IMR-90 (cell line): Measurements from ENCODE around the gene TET1. TPM values are rescaled to one million over a fixed set of nuclear protein-coding genes. Genes with fewer than 3 reads are reported as not detected.

ENCODE experiments used
- ATAC-seq: fragments of 200-7000 bp; cut with Tn5 transposase; 2 replicates; pipeline ENCODE4 v1.9.1; 2020; ENCODE audit warnings: low read depth, mild to moderate bottlenecking, moderate library complexity
- BruUV-seq: library from RNA; stranded (reverse); fragments of 400-500 nt; replicated peaks from 2 replicates; lab custom pipeline; 2021; lab: Mats Ljungman, UMichigan
- CTCF ChIA-PET: fragments of 300-600 bp; formaldehyde crosslinking; extraction: SDS; loops from one replicate; lab custom pipeline; 2021; ENCODE audit warnings: antibody characterized with exemption; lab: Yijun Ruan, JAX
- POLR2A ChIA-PET: fragments of 300-600 bp; sonication (Branson Sonifier 250); formaldehyde crosslinking; loops from one replicate; lab custom pipeline; 2022; ENCODE audit warnings: antibody characterized with exemption; ENCODE audit not compliant: unreplicated experiment; lab: Charles Lee
- DNase-seq: peaks from one replicate; pipeline ENCODE4 v3.0.0; 2013
- H2AFZ ChIP-seq: replicated peaks from 2 replicates; pipeline ENCODE3; 2013; ENCODE audit warnings: low read length, mild to moderate bottlenecking; ENCODE audit not compliant: poor library complexity
- H2AK5ac ChIP-seq: 2 replicates; pipeline ENCODE4 v1.6.1; 2013; ENCODE audit warnings: low read depth, low read length, inconsistent platforms
- H2AK9ac ChIP-seq: replicated peaks from 2 replicates; pipeline ENCODE3; 2013; ENCODE audit warnings: mild to moderate bottlenecking, low read depth, low read length, moderate library complexity; ENCODE audit not compliant: poor library complexity
- H2BK120ac ChIP-seq: 2 replicates; pipeline ENCODE4 v1.6.1; 2013; ENCODE audit warnings: low read depth, low read length, inconsistent platforms
- H2BK15ac ChIP-seq: 3 replicates; pipeline ENCODE4 v1.6.1; 2013; ENCODE audit warnings: low read depth, low read length, inconsistent platforms
- H2BK20ac ChIP-seq: 2 replicates; pipeline ENCODE4 v1.6.1; 2013; ENCODE audit warnings: low read depth, mild to moderate bottlenecking, inconsistent platforms, low read length, moderate library complexity
- H2BK5ac ChIP-seq: 2 replicates; pipeline ENCODE4 v1.6.1; 2013; ENCODE audit warnings: mild to moderate bottlenecking, low read depth, low read length, inconsistent platforms; ENCODE audit not compliant: poor library complexity, severe bottlenecking
- H3K14ac ChIP-seq: replicated peaks from 2 replicates; pipeline ENCODE4 v1.6.1; 2013; ENCODE audit warnings: low read depth, low read length, inconsistent platforms
- H3K18ac ChIP-seq: 2 replicates; pipeline ENCODE4 v1.6.1; 2013; ENCODE audit warnings: low read depth, low read length, control low read depth
- H3K23ac ChIP-seq: 2 replicates; pipeline ENCODE4 v1.6.1; 2013; ENCODE audit warnings: low read depth, low read length, inconsistent platforms
- H3K27ac ChIP-seq: 2 replicates; pipeline ENCODE4 v1.5.1; 2013; ENCODE audit warnings: mild to moderate bottlenecking, control low read depth, low read length; ENCODE audit not compliant: insufficient read depth
- H3K27me3 ChIP-seq: 2 replicates; pipeline ENCODE4 v1.6.1; 2013; ENCODE audit warnings: low read length; ENCODE audit not compliant: control insufficient read depth, insufficient read depth
- H3K36me3 ChIP-seq: 2 replicates; pipeline ENCODE4 v1.6.1; 2013; ENCODE audit warnings: low read length, mixed read lengths; ENCODE audit not compliant: control insufficient read depth, insufficient read depth
- H3K4ac ChIP-seq: 2 replicates; pipeline ENCODE4 v1.6.1; 2013; ENCODE audit warnings: low read depth, low read length, inconsistent platforms
- H3K4me1 ChIP-seq: 2 replicates; pipeline ENCODE4 v1.6.1; 2013; ENCODE audit warnings: low read length, mixed read lengths; ENCODE audit not compliant: control insufficient read depth, insufficient read depth
- H3K4me2 ChIP-seq: 2 replicates; pipeline ENCODE4 v1.6.1; 2013; ENCODE audit warnings: low read depth, mild to moderate bottlenecking, control low read depth, low read length, moderate library complexity
- H3K4me3 ChIP-seq: 2 replicates; pipeline ENCODE4 v1.5.1; 2013; ENCODE audit warnings: low read depth, mild to moderate bottlenecking, control low read depth, low read length, moderate library complexity; ENCODE audit not compliant: insufficient read depth
- H3K56ac ChIP-seq: 2 replicates; pipeline ENCODE4 v1.6.1; 2013; ENCODE audit warnings: low read length, inconsistent platforms; ENCODE audit not compliant: insufficient read depth; ENCODE audit errors: extremely low read depth
- H3K79me1 ChIP-seq, 2 experiments: 2 replicates each; pipeline ENCODE4 v1.6.1; 2013; ENCODE audit warnings: low read length in 2 of 2, inconsistent platforms in 1 of 2, low read depth in 1 of 2
- H3K9ac ChIP-seq: 2 replicates; pipeline ENCODE4 v1.6.1; 2013; ENCODE audit warnings: low read depth, low read length, control low read depth
- H3K9me1 ChIP-seq: 2 replicates; pipeline ENCODE4 v1.6.1; 2013; ENCODE audit warnings: low read length, inconsistent platforms; ENCODE audit not compliant: insufficient read depth
- H3K9me3 ChIP-seq: 2 replicates; pipeline ENCODE4 v1.6.1; 2013; ENCODE audit warnings: low read length; ENCODE audit not compliant: control insufficient read depth, insufficient read depth
- H4K20me1 ChIP-seq: 2 replicates; pipeline ENCODE4 v1.6.1; 2013; ENCODE audit warnings: low read length, inconsistent platforms; ENCODE audit not compliant: insufficient read depth
- H4K5ac ChIP-seq: 2 replicates; pipeline ENCODE4 v1.6.1; 2013; ENCODE audit warnings: mild to moderate bottlenecking, low read depth, low read length, control low read depth
- H4K8ac ChIP-seq, 2 experiments: 2 replicates each; pipeline ENCODE4 v1.6.1; 2013; ENCODE audit warnings: low read depth in 2 of 2, low read length in 2 of 2, control low read depth in 1 of 2, inconsistent platforms in 1 of 2
- H4K91ac ChIP-seq: 2 replicates; pipeline ENCODE4 v1.6.1; 2013; ENCODE audit warnings: low read depth, low read length, inconsistent platforms; ENCODE audit not compliant: insufficient read depth
- BHLHE40 ChIP-seq: fragments of 150-350 bp; IDR thresholded peaks from 2 replicates; pipeline ENCODE4 v1.6.1; 2016; ENCODE audit warnings: mild to moderate bottlenecking, low read depth, low read length
- CEBPB ChIP-seq: IDR thresholded peaks from 2 replicates; pipeline ENCODE4 v1.6.1; 2012; ENCODE audit warnings: low read depth, low read length, improper control_type of control experiment
- CHD1 ChIP-seq: IDR thresholded peaks from 2 replicates; pipeline ENCODE4 v1.6.1; 2012; ENCODE audit warnings: low read depth, low read length, improper control_type of control experiment
- FOS ChIP-seq: fragments of 150-350 bp; IDR thresholded peaks from 2 replicates; pipeline ENCODE4 v1.6.1; 2016; ENCODE audit warnings: low read depth, low read length
- MAFK ChIP-seq: IDR thresholded peaks from 2 replicates; pipeline ENCODE4 v1.6.1; 2012; ENCODE audit warnings: low read depth, low read length, improper control_type of control experiment
- MAZ ChIP-seq: IDR thresholded peaks from 2 replicates; pipeline ENCODE4 v1.6.1; 2012; ENCODE audit warnings: low read depth, mild to moderate bottlenecking, low read length, improper control_type of control experiment, moderate library complexity, borderline replicate concordance
- MXI1 ChIP-seq: IDR thresholded peaks from 2 replicates; pipeline ENCODE4 v1.6.1; 2012; ENCODE audit warnings: low read depth, mild to moderate bottlenecking, low read length, moderate library complexity, borderline replicate concordance
- NFE2L2 ChIP-seq: fragments of 150-350 bp; IDR thresholded peaks from 2 replicates; pipeline ENCODE4 v1.6.1; 2016; ENCODE audit warnings: low read depth, mild to moderate bottlenecking, low read length
- POLR2A ChIP-seq: IDR thresholded peaks from 2 replicates; pipeline ENCODE4 v1.6.1; 2012; ENCODE audit warnings: mild to moderate bottlenecking, low read depth, low read length
- RAD21 ChIP-seq: IDR thresholded peaks from 2 replicates; pipeline ENCODE4 v1.6.1; 2012; ENCODE audit warnings: low read length, improper control_type of control experiment
- RCOR1 ChIP-seq: IDR thresholded peaks from 2 replicates; pipeline ENCODE4 v1.6.1; 2012; ENCODE audit warnings: mild to moderate bottlenecking, low read length, improper control_type of control experiment; ENCODE audit not compliant: insufficient replicate concordance
- RFX5 ChIP-seq: IDR thresholded peaks from 2 replicates; pipeline ENCODE4 v1.8.0; 2012; ENCODE audit warnings: low read depth, mild to moderate bottlenecking, low read length, moderate library complexity
- SMC3 ChIP-seq: fragments of 150-350 bp; IDR thresholded peaks from 2 replicates; pipeline ENCODE4 v1.6.1; 2016; ENCODE audit warnings: low read depth, mild to moderate bottlenecking, antibody characterized with exemption, low read length, moderate library complexity
- USF2 ChIP-seq: fragments of 150-350 bp; IDR thresholded peaks from 2 replicates; pipeline ENCODE4 v1.6.1; 2017; ENCODE audit warnings: mild to moderate bottlenecking, antibody characterized with exemption, low read length, low read depth
- WGBS, 2 experiments: methylation state at CpG; one replicate each; pipeline versions ENCODE4 v1.1.5 to v1.1.7; 2013; ENCODE audit warnings: missing lambda C conversion rate in 2 of 2; ENCODE audit not compliant: insufficient read length in 1 of 2; ENCODE audit errors: extremely low coverage in 2 of 2; 5-methylcytosine and 5-hydroxymethylcytosine counted together
- dilution Hi-C: fragments of 300-500 bp; cut with HindIII; formaldehyde crosslinking; loops from one replicate; pipeline ENCODE4 v1.14.3; 2018; ENCODE audit warnings: low sequenced_read_pairs; ENCODE audit not compliant: unreplicated experiment
- in situ Hi-C: fragments of 300-500 bp; cut with MboI; formaldehyde crosslinking; loops from 3 replicates; pipeline ENCODE4 v1.14.3; 2019; ENCODE audit warnings: low sequenced_read_pairs, inconsistent platforms, mixed read lengths
- intact Hi-C: fragments of 100-400 bp; cut with micrococcal nuclease; formaldehyde crosslinking; loops from 2 replicates; pipeline ENCODE4 v1.10.0; 2022
- polyA plus RNA-seq, 3 experiments: library from polyadenylated mRNA; depleted of rRNA; stranded (reverse); fragments of >200 nt; gene quantifications; 2 replicates each; pipeline ENCODE4 v1.2.3, GENCODE V29; 2012; ENCODE audit warnings: low replicate concordance in 1 of 3
- total RNA-seq: library from RNA; depleted of rRNA; stranded (reverse); fragments of >200 nt; gene quantifications from 2 replicates; pipeline ENCODE4 v1.2.3, GENCODE V29; 2012
- TF ChIP-seq, protein P1 (sequence below): fragments of 150-350 bp; IDR thresholded peaks from 2 replicates; pipeline ENCODE4 v1.6.1; 2016; ENCODE audit warnings: low read depth, mild to moderate bottlenecking, low read length, moderate library complexity, borderline replicate concordance
- TF ChIP-seq, protein P2 (sequence below): conservative IDR thresholded peaks from 2 replicates; pipeline ENCODE4 v1.5.1; 2012; ENCODE audit warnings: mild to moderate bottlenecking, low read depth, low read length, improper control_type of control experiment

Gene TET1
- total and polyA plus RNA-seq, 2 of the 4 experiments (the other 2 are of a cell fraction), result 1.0 to 4.3 TPM

DNA sequence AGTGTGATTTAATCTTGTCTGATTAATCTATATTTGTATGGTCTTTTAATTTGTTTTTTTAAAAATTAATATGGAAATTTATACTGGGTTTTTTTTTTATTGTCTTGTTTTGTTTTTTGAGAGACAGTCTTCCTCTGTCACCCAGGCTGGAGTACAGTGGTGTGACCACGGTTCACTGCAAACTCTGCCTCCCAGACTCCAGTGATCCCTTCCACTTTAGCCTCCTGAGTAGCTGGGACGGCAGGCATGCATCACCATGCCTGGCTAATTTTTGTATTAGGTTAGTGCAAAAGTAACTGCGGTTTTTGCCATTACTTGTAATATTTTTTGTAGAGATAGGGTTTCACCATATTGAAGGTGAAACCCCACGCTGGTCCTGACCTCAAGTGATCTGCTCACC is 73.1 kb downstream of the TET1 start:
- dilution Hi-C loops, result no loop called here
- Histone ChIP-seq H3K56ac (no peak overlapping the region), H3K4ac (no peak overlapping the region), H3K23ac (no peak overlapping the region), H3K9me1 (peaks cover 12% of the 10 kb centered on the region), H3K36me3 (peaks cover 5% of the 10 kb centered on the region; the same call in 1 of the 2 replicates), H3K14ac (no peak overlapping the region), H3K27me3 (no peaks in the 10 kb centered on the region), H3K9ac (no peak overlapping the region), H2AK5ac (no peak overlapping the region), H4K5ac (no peak overlapping the region), H3K18ac (no peak overlapping the region), H3K9me3 (0 out of 2 replicates have a peak, but pooled peaks cover 2% of the 10 kb centered on the region), H2BK120ac (no peak overlapping the region), H2BK15ac (no peak overlapping the region), H3K4me2 (no peak overlapping the region), H3K79me1 (peaks cover 26 to 44% of the 10 kb centered on the region in 2 experiments), H2AK9ac (no peak overlapping the region), H2BK20ac (no peak overlapping the region), H4K20me1 (peaks cover 9% of the 10 kb centered on the region; the same call in 1 of the 2 replicates), H3K27ac (no peak overlapping the region), H4K8ac (no peak overlapping the region), H4K91ac (no peak overlapping the region), H2AFZ (no peak overlapping the region), H3K4me1 (peaks cover 5% of the 10 kb centered on the region), H2BK5ac (no peak overlapping the region), H3K4me3 (no peak overlapping the region)
- BruUV-seq, result no TSS peak
- intact Hi-C loops, result no loop called here
- in situ Hi-C loops, result no loop called here
- ChIA-PET POLR2A (no interaction called here), CTCF (no interaction called here)
- ATAC-seq, result no peak
- DNase-seq, result no peak
- WGBS, 2 experiments, result 100% methylated on average over 1 of the region's 4 CpGs; no CpG with 5 or more reads in 1 of the 2 experiments
- TF ChIP-seq CHD1 (no peak), POLR2A (no peak), NFE2L2 (no peak), RCOR1 (no peak), MAZ (no peak), RAD21 (no peak), SMC3 (no peak), RFX5 (no peak), CEBPB (no peak), USF2 (no peak), MXI1 (no peak), MAFK (no peak), BHLHE40 (no peak), FOS (no peak)
- TF ChIP-seq, protein P1, sequence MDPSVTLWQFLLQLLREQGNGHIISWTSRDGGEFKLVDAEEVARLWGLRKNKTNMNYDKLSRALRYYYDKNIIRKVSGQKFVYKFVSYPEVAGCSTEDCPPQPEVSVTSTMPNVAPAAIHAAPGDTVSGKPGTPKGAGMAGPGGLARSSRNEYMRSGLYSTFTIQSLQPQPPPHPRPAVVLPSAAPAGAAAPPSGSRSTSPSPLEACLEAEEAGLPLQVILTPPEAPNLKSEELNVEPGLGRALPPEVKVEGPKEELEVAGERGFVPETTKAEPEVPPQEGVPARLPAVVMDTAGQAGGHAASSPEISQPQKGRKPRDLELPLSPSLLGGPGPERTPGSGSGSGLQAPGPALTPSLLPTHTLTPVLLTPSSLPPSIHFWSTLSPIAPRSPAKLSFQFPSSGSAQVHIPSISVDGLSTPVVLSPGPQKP, result no peak
- TF ChIP-seq, protein P2, sequence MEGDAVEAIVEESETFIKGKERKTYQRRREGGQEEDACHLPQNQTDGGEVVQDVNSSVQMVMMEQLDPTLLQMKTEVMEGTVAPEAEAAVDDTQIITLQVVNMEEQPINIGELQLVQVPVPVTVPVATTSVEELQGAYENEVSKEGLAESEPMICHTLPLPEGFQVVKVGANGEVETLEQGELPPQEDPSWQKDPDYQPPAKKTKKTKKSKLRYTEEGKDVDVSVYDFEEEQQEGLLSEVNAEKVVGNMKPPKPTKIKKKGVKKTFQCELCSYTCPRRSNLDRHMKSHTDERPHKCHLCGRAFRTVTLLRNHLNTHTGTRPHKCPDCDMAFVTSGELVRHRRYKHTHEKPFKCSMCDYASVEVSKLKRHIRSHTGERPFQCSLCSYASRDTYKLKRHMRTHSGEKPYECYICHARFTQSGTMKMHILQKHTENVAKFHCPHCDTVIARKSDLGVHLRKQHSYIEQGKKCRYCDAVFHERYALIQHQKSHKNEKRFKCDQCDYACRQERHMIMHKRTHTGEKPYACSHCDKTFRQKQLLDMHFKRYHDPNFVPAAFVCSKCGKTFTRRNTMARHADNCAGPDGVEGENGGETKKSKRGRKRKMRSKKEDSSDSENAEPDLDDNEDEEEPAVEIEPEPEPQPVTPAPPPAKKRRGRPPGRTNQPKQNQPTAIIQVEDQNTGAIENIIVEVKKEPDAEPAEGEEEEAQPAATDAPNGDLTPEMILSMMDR, result no peak
